ENCODE data around the gene ZNF157.
"Not testable (repeated sequence)": the region's sequence is repeated elsewhere in the genome, so short reads cannot be mapped to it uniquely, and the experiment has no call there.

Gene ZNF157

DNA sequence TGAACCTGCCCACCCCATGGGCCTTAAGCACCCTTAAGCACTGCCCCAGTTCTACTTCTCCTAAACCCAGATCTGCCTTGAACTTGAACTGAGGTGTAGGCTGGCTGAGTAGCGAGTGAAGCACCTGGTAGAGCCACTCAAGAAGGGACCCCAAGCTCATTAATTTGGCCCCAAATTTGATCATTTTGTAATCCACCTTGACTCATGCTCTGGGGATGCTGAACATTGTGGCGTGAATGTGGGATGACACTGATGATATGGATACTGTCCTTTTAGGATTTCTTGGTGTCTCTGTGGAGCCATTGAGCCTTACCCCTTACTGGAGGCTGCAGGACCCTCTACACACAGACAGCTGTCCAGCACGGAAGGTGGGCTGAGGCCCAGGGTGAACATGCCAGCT, at the start of gene ZNF157:
Gene ZNF157 (plus strand): TSS at position 301 of the 400 bp plus-strand sequence. CDS start 91 bp downstream, at position 392.
- Histone ChIP-seq H3K36me3 (ENCODE audit: control insufficient read depth in 1 of 2, insufficient read depth in 2 of 2, low read length in 2 of 2) (no peaks in the 10 kb centered on the region), H3K27me3 (ENCODE audit: low read depth, low read length) (no peaks in the 10 kb centered on the region), H3K27ac (ENCODE audit: low read length) (no peak within 1 kb of the TSS), H3K4me3 (ENCODE audit: low read depth in 1 of 2, low read length in 2 of 2) (no peak within 1 kb of the TSS), H3K9me3 (ENCODE audit: control insufficient read depth in 1 of 2, low read length in 2 of 2) (no peaks in the 10 kb centered on the region), H3K4me1 (ENCODE audit: control insufficient read depth in 1 of 2, insufficient read depth in 2 of 2, low read length in 2 of 2) (no peaks in the 10 kb centered on the region)

DNA sequence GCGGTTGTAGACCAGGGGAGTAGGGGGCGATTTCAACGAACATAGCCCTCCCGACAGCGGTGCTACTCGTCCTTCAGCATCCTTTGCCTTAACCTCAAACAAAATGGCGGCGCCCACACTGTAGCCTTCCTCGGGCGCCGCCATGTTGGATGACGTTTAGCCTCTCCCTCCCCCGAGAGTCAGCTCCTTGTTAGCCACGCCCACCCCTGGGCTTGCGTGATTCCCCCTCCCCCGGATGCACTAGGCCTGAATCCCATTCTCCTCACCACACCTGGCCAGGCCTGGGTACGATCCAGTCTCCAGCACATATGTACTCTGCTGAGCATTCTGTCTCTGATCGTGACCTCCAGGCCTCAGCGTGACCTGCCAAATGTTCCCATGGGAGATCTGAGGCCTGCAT, 49.0 kb upstream of the ZNF157 start:
- Histone ChIP-seq H3K9me3 (ENCODE audit: control insufficient read depth in 1 of 2, low read length in 2 of 2) (no peaks in the 10 kb centered on the region), H3K27me3 (ENCODE audit: low read depth, low read length) (no peaks in the 10 kb centered on the region), H3K27ac (ENCODE audit: low read length) (no peak overlapping the region), H3K4me1 (ENCODE audit: control insufficient read depth in 1 of 2, insufficient read depth in 2 of 2, low read length in 2 of 2) (no peaks in the 10 kb centered on the region), H3K36me3 (ENCODE audit: control insufficient read depth in 1 of 2, insufficient read depth in 2 of 2, low read length in 2 of 2) (no peaks in the 10 kb centered on the region), H3K4me3 (ENCODE audit: low read depth in 1 of 2, low read length in 2 of 2) (no peak overlapping the region)

DNA sequence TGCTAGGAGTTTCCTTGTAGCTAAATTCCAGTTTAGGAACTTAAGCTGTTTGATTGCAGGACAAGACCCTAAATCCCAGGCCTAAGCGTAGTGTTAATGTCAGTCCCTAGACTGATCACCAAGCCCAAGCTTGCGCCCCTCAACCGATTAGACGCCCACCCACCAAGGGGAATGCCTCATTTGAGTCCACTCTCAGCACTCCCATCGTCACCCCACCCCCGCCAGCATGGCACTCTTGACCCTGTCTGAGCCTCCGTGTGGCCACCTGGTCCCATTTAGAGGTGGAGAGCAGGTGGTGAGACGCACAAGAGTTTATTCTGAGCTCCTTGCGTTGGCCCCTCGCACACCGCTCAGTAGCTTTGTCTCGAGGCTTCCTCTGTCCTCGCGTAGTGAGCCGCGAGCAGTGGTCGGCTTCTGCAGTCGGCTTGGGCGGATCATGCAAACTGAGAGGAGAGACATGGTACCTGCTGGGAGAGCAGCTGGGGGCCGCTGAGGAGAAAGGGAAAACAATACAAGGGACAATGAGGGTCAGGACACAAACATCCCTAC, 48.5 kb upstream of the ZNF157 start:
- Histone ChIP-seq H3K36me3 (ENCODE audit: control insufficient read depth in 1 of 2, insufficient read depth in 2 of 2, low read length in 2 of 2) (no peaks in the 10 kb centered on the region), H3K4me1 (ENCODE audit: control insufficient read depth in 1 of 2, insufficient read depth in 2 of 2, low read length in 2 of 2) (no peaks in the 10 kb centered on the region), H3K27ac (ENCODE audit: low read length) (no peak overlapping the region), H3K4me3 (ENCODE audit: low read depth in 1 of 2, low read length in 2 of 2) (no peak overlapping the region), H3K27me3 (ENCODE audit: low read depth, low read length) (no peaks in the 10 kb centered on the region), H3K9me3 (ENCODE audit: control insufficient read depth in 1 of 2, low read length in 2 of 2) (no peaks in the 10 kb centered on the region)

DNA sequence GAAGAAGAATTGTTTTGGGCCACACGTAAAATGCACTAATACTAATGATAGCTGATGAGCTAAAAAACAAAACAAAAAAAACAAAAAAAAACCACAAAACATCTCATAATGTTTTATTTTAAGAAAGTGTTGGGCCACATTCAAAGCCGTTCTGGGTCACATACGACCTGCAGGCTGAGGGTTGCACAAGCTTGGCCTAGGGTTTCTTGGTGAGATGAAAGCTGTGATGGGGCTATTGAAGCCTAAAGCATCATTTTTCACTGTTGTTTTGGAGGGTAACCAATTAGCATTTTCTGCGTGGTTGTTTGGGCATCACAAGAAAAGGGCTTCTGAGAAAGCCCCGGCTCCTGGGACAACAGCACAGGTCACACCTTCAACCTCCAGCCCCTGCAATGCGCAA, 42.5 kb upstream of the ZNF157 start:
- Histone ChIP-seq H3K27me3 (ENCODE audit: low read depth, low read length) (no peaks in the 10 kb centered on the region), H3K27ac (ENCODE audit: low read length) (no peak overlapping the region), H3K36me3 (ENCODE audit: control insufficient read depth in 1 of 2, insufficient read depth in 2 of 2, low read length in 2 of 2) (no peaks in the 10 kb centered on the region)

DNA sequence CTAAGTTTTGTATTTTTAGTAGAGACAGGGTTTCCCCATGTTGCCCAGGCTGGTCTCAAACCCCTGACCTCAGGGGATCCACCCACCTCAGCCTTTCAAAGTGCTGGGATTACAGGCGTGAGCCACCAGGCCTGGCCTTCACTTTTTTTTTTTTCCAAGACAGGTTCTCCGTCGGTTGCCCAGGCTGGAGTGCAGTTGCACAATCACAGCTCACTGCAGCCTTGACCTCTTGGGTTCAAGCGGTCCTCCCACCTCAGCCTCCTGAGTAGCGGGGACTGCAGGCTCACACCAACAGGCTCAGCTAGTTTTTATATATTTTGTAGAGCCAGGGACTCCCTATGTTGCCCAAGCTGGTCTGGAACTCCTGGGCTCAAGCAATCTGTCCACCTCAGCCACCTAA, 37.6 kb upstream of the ZNF157 start:
- H3K27ac ChIP-seq (ENCODE audit: low read length); H3K9me3 ChIP-seq (ENCODE audit: control insufficient read depth in 1 of 2, low read length in 2 of 2); H3K4me3 ChIP-seq (ENCODE audit: low read depth in 1 of 2, low read length in 2 of 2); H3K36me3 ChIP-seq (ENCODE audit: control insufficient read depth in 1 of 2, insufficient read depth in 2 of 2, low read length in 2 of 2); H3K4me1 ChIP-seq (ENCODE audit: control insufficient read depth in 1 of 2, insufficient read depth in 2 of 2, low read length in 2 of 2); H3K27me3 ChIP-seq (ENCODE audit: low read depth, low read length): not testable (repeated sequence)

More for the DNA sequence above, 42.5 kb upstream of the ZNF157 start:
- no peaks in the 10 kb centered on the region for H3K4me1 ChIP-seq (ENCODE audit: control insufficient read depth in 1 of 2, insufficient read depth in 2 of 2, low read length in 2 of 2)
- no peaks in the 10 kb centered on the region for H3K9me3 ChIP-seq (ENCODE audit: control insufficient read depth in 1 of 2, low read length in 2 of 2)
- H3K4me3 ChIP-seq (ENCODE audit: low read depth in 1 of 2, low read length in 2 of 2) = no peak overlapping the region

DNA sequence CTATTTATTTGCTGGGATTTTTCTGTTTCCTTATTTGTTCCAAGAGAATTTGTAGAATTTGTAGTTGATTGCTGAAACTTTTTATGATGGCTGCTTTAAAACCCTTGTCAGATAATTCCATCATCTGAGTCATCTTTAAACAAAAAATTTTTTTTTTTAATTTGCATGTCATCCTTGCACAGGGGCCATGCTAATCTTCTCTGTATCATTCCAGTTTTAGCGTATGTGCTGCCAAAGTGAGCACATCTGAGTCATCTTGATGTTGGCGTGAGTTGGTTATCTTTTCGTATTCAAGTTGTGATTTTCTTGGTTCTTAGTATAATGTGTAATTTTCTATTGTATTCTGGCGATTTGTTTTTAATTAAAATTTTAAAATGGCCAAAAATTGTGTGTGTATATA, 18.7 kb upstream of the ZNF157 start:
- Histone ChIP-seq H3K4me3 (ENCODE audit: low read depth in 1 of 2, low read length in 2 of 2) (no peak overlapping the region), H3K27ac (ENCODE audit: low read length) (no peak overlapping the region), H3K9me3 (ENCODE audit: control insufficient read depth in 1 of 2, low read length in 2 of 2) (no peaks in the 10 kb centered on the region), H3K27me3 (ENCODE audit: low read depth, low read length) (no peaks in the 10 kb centered on the region), H3K36me3 (ENCODE audit: control insufficient read depth in 1 of 2, insufficient read depth in 2 of 2, low read length in 2 of 2) (no peaks in the 10 kb centered on the region), H3K4me1 (ENCODE audit: control insufficient read depth in 1 of 2, insufficient read depth in 2 of 2, low read length in 2 of 2) (no peaks in the 10 kb centered on the region)

DNA sequence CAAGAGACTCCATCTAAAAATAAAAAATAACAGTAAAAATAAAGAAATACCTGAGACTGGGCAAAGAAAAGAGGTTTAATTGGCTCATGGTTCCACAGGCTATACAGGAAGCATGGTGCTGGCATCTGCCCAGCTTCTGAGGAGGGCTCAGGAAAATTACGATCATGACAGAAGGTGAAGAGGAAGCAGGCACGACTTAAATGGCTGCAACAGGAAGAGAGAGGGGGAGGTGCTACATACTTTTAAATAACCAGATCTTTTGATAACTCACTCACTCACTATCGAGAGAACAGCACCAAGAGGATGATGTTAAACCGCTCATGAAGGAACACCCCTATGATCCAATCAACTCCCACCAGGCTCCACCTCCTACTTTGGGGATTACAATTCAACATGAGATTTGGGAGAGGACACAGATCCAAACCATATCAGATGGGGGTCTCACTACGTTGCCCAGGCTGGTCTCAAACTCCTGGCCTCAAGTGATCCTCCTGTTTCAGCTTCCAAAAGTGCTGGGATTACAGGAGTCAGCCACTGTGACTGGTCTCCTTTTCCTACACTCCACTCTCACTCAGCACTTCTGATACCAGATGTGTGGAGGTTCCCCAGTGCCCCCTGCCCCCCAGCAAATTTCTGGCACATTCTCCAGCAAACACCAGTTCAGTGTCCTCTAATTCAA, 11.9 kb upstream of the ZNF157 start:
- no peak overlapping the region for H3K27ac ChIP-seq (ENCODE audit: low read length)
- H3K36me3 ChIP-seq (ENCODE audit: control insufficient read depth in 1 of 2, insufficient read depth in 2 of 2, low read length in 2 of 2) = no peaks in the 10 kb centered on the region
- no peak overlapping the region for H3K4me3 ChIP-seq (ENCODE audit: low read depth in 1 of 2, low read length in 2 of 2)
- H3K27me3 ChIP-seq (ENCODE audit: low read depth, low read length) = no peaks in the 10 kb centered on the region
- no peaks in the 10 kb centered on the region for H3K4me1 ChIP-seq (ENCODE audit: control insufficient read depth in 1 of 2, insufficient read depth in 2 of 2, low read length in 2 of 2)
- no peaks in the 10 kb centered on the region for H3K9me3 ChIP-seq (ENCODE audit: control insufficient read depth in 1 of 2, low read length in 2 of 2)

DNA sequence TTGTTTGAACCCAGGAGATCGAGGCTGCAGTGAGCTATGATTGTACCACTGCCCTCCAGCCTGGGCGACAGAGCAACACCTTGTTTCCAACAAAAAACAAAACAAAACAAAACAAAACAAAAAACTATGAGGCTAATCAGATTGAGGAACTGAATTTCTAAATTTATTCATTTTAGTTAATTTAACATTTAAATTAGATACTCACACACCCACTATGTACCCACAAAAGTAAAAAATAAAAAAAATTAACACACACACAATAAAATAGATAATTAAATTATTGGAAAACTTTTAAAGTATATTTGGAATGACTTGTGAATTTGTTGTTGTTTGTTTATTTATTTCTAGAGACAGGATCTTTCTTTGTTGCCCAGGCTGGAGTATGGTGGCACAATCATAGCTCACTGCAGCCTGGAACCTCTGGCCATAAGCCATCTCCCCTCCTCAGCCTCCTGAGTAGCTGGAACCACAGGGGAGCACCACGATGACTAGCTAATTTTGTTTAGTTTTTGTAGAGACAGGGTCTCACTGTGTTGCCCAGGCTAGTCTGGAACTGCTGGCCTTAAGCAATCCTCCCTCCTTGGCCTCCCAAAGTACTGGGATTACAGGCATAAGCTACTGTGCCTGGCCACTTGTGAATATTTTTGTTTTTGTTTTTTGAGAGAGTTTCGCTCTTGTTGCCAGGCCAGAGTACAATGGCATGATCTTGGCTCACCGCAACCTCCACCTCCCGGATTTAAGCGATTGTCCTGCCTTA, 9.8 kb upstream of the ZNF157 start:
- no peaks in the 10 kb centered on the region for H3K36me3 ChIP-seq (ENCODE audit: control insufficient read depth in 1 of 2, insufficient read depth in 2 of 2, low read length in 2 of 2)
- H3K4me3 ChIP-seq (ENCODE audit: low read depth in 1 of 2, low read length in 2 of 2) = no peak overlapping the region
- H3K27ac ChIP-seq (ENCODE audit: low read length) = no peak overlapping the region
- no peaks in the 10 kb centered on the region for H3K4me1 ChIP-seq (ENCODE audit: control insufficient read depth in 1 of 2, insufficient read depth in 2 of 2, low read length in 2 of 2)
- no peaks in the 10 kb centered on the region for H3K9me3 ChIP-seq (ENCODE audit: control insufficient read depth in 1 of 2, low read length in 2 of 2)
- H3K27me3 ChIP-seq (ENCODE audit: low read depth, low read length) = no peaks in the 10 kb centered on the region

DNA sequence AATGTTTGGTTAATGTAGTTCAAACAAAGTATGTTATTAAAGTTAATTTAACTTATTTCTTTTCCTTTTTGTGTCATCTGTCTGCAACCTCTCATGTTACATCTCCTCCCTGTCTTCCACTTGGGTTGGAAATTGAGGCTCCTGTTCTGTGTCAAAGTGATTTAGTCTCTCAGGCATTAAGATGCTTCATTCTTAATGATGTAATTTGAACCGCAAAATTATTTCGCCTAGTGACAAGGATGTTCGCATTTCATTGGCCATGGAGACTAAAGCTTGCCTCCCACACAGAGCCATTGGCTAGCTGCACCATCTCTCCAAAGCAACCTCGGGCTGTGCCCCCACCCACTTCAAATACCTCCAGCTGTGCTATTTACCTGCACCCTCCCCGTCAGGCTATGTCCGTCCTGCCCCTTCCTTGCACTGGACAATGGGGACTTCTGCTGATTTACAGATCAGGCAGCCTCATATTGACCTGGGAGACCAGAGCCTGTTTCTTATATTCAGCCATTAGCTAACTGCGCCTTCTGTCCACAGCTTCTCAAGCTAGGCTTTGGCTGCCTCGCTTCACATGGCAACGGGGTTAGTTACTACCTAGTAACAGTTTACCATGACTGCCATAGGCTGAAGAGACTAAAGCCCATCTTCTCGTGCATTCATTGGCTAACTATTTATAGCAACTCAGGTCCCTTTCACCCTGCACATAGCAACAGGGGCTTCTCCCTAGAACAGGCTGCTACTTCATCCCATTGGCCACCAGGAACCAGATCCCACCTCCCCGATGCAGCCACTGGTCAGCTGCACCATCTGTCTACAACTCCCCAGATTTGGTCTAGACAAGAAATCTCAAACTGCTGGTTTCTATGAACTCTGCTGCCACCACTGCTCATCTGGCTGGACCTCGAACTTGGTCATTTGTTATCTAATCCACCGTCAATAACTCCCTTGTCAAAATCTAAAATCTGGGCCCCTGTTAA, 8.6 kb upstream of the ZNF157 start:
- Histone ChIP-seq H3K27ac (ENCODE audit: low read length) (peak overlapping the region; percentile 69), H3K4me3 (ENCODE audit: low read depth in 1 of 2, low read length in 2 of 2) (peak overlapping the region; percentile 53 to 57), H3K27me3 (ENCODE audit: low read depth, low read length) (no peaks in the 10 kb centered on the region), H3K4me1 (ENCODE audit: control insufficient read depth in 1 of 2, insufficient read depth in 2 of 2, low read length in 2 of 2) (no peaks in the 10 kb centered on the region), H3K9me3 (ENCODE audit: control insufficient read depth in 1 of 2, low read length in 2 of 2) (no peaks in the 10 kb centered on the region), H3K36me3 (ENCODE audit: control insufficient read depth in 1 of 2, insufficient read depth in 2 of 2, low read length in 2 of 2) (no peaks in the 10 kb centered on the region)

DNA sequence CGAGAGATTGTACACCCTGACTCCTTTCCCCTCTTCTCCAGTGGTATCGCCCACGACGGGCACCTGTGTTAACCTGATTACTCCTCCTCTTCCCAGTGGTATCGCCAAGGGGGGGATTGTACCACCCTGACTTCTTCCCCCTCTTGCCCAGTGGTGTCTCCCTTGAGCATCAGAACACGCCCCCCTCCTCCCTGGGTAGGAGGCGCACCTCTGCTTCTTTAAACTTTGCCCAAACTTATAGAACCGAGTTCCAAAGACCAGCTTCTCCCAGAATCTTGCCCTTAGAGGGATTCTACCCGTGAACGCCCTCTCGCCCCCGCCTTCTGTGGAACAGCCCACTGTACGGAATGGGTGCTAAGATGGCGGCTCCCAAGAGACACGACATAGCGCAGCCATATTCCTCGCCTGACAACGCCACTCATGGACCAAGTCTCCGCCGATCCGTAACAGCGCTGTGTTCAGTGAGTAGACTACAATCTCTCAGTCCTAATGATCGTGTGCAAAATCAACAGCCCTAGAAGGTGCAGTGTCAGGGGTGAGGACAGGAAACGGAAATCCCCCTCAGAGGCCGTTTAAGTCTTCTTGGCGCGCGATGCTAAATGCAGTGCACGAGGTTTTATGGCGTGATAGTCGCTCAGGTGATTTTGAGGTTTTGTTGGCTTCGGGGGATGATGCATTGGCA, 4.2 kb upstream of the ZNF157 start:
- Histone ChIP-seq H3K27me3 (ENCODE audit: low read depth, low read length) (no peaks in the 10 kb centered on the region), H3K36me3 (ENCODE audit: control insufficient read depth in 1 of 2, insufficient read depth in 2 of 2, low read length in 2 of 2) (no peaks in the 10 kb centered on the region), H3K27ac (ENCODE audit: low read length) (no peak overlapping the region), H3K9me3 (ENCODE audit: control insufficient read depth in 1 of 2, low read length in 2 of 2) (no peaks in the 10 kb centered on the region), H3K4me3 (ENCODE audit: low read depth in 1 of 2, low read length in 2 of 2) (peak overlapping the region; percentile 63 to 64), H3K4me1 (ENCODE audit: control insufficient read depth in 1 of 2, insufficient read depth in 2 of 2, low read length in 2 of 2) (no peaks in the 10 kb centered on the region)
